HG03060 (cell line): ENCODE measurements around the gene SMIM41.

Source experiments
- ATAC-seq: cut with Tn5 transposase; IDR thresholded peaks from one replicate; pipeline ENCODE4 v1.9.1; 2021; ENCODE audit warnings: low read depth, moderate number of reproducible peaks; ENCODE audit not compliant: unreplicated experiment

The SMIM41 gene

DNA sequence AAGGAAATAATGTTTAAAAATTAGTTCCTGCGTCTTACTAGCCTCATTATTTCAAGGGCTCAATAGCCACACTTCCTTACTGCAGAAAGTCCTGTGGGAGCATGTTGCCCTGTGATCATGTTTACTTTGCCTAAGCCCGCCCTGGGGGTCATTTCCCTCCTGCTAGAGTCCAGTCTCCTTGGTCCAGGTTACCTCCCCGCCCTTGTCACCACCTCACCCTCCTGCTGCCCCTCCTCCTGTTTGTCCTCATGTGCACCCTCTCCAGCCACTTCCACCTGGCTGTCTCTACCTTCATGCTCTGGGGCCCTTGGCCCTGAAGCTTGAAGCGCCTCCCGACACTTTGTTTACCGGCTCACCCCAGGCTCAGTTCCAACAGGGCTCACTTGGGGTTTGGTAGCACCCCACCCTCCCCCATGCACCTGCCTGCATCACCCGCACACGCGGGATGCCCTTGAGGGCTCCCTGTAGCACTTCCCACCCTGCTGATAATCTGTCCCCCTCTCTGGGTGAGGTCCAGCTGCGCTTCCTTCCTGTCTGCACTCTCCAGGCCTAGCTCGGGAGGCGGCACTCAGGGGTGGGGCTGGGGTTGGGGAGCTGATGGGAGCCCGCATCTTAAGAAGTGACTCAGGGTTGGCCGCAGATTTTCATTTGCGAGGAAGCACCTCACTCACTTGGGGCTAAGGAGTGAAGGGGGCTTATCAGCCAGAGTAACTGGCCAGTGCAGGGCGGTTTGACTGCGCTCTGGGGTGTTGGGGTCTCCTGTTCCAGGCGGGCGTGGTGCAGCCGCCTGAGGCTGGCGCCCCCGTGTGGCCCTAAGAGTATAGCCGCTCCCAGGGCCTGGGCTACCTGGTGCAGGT lies 40.1 kb downstream of the SMIM41 start:
- ATAC-seq: no peak

DNA sequence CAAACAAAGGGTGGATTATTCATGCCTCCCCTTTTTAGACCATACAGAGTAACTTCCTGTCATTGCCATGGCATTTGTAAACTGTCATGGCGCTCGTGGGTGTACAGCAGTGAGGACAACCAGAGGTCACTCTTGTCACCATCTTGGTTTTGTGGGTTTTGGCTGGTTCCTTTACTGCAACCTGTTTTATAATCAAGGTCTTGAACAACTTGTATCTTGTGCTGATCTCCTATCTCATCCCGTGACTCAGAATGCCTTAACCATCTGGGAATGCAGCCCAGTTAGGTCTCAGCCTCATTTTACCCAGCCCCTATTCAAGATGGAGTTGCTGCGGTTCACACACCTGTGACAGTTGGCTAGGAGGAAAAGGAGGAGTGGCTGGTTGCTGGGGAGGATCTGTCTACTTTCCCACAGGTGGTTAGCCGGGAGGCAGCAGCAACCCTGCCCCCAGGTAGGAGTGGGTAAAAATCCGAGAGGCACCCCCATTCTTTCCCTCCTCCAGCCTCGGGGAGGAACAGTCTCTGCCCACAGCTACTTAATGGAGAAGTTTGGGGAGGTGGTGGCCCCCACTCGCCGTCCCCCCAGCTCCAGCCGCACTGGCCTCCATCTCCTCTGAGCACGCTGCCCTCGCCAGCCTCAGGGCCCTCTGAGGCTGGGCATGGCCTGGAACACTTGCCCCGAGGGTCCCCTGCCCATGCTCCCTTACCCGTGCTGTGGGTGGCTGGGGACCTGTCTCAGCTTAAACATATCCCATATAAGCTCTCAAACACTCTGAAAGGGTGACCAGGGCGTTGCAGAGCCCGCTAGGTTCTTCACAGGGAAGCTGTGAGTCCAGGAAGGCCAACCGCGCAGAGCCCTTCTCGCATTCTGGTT lies 41.7 kb downstream of the SMIM41 start:
- no peak for ATAC-seq

DNA sequence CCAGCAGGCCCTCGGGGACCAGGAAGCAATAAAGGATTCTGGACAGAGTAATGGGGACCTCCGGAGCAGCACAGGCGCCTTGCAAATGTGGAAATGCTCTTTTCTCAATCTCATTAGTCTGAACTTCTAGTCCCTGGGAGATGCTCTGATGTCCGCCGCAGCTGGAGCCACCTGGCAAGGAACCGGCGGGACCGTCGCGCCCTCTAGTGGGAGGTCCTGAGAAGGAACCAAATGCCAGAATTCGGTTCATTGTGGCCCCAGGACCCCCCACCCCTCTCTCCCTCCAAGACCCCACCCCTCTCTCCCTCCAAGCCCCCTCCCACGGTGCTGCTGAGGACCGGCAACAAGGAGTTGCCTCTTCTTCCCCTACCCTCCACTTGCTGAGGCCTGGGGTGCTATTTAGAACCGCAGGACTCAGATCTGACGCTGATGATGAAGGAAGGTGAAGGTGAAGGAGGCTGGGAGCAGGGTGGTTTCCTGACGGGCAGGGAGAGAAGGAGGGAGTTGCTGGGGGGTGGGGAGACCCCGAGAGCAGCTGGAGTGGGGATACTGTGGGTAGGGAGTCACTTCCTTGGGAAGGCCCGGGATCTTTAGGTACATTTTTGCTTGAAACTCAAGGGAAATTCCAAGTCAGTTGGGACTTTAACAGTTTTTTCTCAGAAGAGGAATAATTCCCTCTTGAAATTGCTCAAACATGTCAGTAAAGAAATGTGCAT lies 42.5 kb downstream of the SMIM41 start:
- no peak for ATAC-seq

DNA sequence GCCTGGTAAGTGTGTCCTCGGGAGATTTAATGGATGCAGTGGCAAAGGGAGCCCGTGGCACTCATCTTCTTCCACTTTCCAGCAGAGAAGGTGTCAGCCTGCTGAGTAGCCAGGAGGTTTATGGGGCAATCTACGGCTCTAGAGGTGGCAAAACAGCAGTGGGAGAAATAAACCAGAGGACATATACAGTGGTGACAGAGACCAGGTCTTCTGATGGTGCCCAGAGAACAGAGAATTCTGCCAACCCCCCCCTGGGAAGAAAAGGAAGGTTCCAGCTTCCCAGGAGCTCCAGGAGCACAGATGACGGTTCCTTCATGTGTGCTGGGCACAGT lies 43.0 kb downstream of the SMIM41 start:
- no peak for ATAC-seq

DNA sequence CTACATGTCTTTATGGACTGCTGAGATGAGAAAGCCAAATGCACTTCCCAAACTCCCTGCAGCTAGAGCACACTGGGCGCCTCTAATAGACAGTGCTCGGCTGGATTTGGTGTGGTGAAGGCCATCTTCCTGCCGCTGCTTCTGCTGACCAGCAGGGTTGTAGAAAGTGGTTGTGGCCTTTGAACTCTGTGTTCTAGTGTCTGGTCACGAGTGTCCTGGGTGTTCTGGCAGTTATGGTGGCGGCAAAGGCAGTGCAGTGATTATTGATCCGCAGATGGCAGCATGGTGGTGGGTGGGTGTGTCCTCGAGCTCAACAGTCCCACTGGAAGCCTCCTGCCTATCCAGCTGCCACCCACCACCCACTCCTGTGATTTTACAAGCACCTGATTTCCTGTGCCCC lies 43.4 kb downstream of the SMIM41 start:
- ATAC-seq: no peak

DNA sequence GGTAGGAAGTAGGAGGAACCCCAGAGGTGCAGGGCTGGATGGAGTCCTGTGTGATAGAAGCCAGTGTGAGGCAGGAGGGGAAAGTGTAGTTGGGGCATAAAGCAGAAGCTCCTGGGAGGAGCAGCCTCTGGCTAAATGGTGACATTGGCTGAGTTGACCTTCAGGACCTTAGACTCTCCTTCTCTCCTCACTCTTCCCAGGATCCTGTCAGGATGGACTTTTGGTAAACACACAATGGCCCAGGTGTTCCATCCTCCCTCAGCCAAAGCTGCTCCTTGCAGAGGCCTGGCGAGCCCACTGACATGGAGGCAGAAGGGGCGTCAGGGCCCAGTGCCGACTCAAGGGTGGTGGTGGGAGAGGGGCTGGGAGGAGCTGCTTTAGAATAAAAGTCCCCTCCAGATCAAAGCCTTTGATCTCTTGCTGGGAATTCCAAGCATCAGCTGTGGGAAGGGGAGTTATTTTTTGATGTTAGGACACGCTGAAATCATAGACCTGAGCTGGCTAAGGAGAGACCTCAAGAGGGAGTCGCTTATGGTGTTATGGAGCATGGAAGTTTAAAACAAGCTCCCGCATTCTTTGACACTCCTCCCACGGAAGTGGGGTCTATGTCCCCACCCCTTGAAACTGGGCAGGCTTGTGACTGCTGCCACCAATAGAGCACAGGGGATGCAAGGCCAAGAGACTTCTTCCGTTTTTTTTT lies 44.1 kb downstream of the SMIM41 start:
- no peak for ATAC-seq

DNA sequence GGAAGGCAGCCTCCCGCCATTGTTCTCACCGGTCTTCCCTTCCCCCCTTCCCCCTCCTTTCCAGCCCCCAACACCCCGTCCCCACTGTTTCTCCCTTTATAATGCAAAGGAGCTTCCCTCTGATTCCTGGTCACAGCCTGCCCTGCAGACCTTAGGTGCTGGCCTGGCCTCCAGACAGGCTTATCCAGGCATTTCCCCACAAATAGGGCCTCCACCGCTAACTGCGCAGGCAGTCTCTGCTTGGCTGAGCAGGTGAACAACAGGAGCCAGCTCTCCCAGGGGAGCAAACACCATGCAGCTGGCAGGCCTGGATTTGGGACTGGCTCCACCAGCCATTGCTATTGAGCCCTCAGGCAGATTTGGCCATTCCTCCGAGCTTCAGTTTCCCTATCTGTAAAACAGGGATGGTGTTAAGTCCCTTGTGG lies 46.0 kb downstream of the SMIM41 start:
- ATAC-seq: no peak

DNA sequence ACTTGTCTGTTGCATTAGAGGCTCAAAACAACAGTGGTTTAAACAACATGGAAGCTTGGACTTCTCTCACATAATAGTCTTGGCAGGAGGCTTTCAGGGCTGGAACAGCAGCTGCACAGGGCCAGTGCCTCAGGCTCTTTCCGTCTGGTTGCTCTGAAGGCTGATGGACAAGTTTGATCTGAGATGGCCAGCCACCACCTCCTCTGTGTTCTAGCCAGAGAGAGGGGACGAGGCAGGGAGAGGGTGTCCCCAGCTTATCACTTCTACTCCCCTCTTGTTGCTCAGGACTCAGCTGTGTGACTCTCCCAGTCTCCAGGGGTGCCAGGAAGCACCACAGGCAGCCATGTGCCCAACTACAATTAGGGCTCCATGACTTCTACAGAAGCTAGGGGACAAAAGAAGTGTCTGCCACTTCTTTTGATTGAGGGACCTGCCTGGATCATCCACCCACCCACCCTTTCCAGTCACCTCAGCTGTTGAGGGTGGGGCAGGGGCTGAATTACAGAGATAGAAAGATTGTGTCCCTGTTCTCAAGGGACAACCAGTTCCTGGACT lies 46.6 kb downstream of the SMIM41 start:
- ATAC-seq: no peak

DNA sequence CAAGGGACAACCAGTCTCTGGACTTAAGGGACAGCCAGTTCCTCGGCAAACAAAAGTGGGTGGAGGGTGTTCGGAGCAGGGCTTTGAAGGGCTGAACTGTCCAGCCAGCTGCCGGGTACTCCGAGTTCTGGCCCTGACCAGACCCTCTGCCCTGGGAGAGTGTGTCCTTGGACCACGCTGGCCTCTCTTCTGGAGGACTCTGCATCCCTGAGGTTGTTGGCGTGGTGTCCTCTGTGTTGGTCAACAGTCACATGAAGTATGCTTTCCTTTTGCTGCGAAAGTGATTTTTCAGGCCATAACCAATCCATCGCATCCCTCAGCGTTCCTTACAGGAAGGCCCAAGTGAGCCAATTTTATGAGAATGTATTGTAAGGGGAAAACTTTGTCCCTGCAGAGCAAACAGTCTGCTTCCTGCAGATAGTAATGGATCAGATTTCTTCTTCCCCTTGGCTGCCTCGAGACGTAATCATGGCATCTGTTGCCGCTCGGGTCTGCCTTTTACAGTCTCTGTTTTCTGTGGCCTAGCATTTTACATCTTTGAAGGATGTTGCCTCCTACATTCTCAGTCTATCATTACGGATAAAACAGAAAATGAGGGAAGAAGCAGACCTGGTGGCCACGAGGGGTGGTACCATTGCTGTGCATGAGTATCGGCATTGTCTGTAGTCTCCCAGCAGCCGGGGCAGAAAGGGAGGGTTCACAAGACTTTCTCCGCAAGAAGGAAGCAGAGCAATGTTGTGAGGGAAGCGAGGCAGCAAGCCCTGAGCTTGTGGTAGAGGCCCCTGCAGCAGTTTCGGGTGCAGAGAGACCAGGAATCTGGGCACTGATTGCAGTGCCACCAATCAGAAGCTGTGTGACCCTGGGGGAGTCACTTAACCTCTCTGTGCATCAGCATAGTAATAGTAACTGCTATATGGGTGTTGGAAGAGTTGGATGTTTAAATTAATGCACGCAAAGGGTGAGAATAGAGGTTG lies 47.4 kb downstream of the SMIM41 start:
- ATAC-seq: no peak

DNA sequence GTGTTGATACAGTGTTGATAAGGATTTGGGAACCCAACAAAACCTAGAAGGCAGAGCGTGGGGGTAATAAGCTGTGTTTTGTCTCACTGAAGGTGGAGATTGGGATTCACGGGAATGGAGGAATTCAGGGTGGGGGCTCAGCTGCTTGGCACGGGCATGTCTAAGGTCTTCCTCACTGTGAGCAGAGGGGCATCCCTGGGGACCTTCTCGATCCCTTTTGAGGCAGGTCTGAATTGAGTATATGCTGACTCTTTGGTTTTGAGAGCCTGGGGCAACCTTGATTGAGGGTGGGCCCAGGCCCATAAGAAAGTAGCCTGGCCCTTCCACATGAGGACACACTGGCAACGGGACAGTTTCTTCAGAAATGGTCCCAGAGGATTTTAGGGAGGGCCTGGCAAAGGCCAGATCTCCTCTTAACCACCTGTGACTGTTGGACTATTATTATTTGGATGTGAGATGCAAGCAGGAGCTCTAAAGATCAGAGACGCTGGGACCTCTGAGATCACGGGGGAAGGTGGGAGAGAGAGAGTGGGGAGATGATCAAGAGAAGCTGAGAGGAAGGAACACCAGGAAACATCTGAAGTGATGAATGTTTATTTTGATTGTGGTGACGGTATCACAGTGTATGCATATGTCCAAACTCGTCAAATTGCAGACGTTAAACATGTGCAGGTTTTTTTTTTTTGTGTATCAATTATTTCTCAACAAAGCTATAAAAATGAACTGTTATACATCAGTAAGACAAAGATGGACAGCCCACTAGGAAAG lies 48.4 kb downstream of the SMIM41 start:
- no peak for ATAC-seq

DNA sequence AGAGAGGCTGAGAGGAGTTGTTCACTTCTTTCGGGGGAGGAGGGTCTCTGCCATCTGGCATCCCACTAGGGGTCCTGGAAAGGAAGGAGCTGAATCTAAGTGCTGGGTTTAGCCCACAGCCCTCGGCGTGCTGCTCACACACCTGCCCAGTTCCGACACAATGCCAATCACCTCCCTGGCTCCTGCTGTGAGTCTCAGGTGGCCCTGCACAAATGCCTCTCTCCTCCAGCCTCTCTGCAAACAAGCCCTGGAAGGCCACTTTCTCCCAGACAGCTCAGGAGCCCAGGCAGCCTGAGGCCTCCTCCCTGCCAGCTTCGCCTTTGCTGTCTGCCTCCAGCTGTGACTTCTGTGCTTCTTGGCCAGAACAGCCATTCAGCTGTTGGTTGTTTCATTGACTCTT lies 51.2 kb downstream of the SMIM41 start:
- ATAC-seq: no peak

DNA sequence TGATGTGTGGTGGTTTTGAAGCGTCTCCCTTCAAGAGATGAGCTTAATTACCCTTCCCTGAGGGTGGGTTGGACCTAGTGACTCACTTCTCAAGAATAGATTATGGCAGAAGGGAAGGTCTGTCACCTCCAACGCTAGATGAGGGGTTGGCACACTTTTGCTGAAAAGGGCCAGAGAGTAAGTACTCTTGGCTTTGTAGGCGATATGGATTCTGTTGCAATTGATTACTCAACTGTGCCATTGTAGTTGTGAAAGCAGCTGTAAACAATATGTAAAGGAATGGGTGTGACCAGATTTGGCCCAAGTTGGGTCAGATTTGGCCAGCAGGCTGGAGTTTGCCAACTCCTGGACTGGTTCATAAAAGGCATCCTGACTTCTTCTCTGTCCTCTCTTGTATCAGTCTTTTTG lies 53.3 kb downstream of the SMIM41 start:
- ATAC-seq: no peak

DNA sequence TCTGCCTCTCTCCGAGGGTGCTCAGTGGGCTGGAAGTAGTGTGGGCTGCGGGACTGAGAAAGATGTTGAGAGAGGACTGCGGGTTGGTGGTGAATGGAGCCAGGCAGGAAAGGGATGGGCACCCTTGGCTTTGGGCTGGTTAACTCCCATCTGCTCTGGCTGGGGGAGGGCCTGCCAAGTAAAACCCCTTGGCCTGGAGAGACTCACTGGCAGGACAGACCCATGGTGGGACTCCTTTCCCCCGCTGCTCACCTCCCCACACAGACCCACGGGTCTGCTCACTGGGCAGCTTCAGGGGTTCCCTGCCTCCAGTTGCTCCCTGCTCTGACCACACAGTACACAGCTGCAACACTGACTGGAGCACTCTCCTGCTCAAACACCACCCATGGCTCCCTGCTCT lies 58.2 kb downstream of the SMIM41 start:
- ATAC-seq: no peak

DNA sequence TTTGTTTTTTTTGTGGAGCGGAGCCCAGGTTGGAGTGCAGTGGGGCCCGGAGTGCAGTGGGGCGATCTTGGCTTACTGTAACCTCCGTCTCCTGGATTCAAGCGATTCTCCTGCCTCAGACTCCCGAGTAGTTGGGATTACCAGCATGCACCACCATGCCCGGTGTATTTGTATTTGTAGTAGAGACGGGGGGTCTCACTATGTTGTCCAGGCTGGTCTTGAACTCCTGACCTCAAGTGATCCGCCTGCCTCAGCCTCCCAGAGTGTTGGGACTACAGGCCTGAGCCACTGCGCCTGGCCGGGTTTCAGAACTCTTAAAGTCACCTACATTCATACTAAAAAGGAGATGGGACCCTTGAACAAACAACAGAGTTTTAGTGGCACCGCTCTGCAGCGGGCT lies 59.6 kb downstream of the SMIM41 start:
- no peak for ATAC-seq

DNA sequence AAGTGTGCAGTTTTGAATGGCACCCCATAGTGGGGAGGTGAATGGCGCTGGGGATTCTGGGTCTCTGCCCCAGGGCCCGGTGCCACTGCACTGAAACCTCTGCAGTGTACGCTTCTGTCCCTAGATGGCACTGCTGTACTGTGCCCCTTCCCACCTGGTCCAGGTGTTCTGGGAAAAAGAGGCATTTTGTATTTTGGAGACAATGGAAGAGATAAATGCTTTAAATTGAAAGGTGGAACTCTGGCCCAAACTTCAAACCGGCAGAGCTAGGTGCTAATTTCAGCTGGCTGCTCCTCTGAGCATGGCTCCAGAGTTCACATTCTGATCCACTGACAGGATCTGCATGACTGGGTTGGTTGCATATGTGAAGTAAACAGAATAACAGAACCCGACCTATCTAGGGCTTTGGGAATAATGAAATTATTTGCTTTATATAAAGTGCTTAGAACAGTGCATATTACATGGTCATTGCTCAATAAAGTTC lies 60.1 kb downstream of the SMIM41 start:
- no peak for ATAC-seq

DNA sequence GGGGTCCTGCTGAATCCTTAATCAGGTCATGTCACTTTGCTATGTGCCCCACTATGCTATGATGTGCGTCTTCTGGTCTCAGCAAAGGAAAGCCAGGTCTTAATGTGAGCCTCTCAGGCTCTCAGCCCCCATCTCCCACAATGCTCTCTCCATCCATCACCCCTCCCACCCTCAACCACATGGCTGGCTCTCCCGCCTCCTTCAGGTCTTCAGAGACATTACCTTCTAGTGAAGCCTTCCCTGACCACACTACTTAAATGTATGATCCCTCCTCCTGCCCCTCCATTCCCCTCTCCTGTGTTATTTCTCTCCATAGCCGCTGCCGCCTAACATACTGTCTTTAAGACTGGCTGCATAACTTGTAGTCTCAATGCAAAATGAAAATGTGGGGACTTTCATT lies 61.8 kb downstream of the SMIM41 start:
- no peak for ATAC-seq

DNA sequence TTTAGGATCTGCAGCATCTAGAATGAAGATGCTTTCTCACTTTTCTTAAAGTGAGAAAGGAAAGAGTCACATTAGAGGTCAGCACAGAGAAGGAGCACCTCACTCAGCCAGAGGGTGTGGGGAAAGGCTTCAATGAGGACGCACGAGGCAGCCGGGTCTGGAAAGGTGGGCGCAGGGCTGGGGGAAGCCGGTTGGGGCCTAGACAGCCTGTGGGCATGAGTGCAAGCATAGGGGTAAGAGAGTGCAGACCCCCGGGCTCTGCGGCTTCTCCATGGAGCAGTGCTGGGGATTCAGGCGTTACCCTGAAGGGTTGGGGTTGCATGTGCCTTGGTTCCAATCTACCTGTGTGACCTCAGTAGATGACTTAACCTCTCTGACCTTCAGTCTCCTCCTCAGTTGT lies 62.4 kb downstream of the SMIM41 start:
- no peak for ATAC-seq

DNA sequence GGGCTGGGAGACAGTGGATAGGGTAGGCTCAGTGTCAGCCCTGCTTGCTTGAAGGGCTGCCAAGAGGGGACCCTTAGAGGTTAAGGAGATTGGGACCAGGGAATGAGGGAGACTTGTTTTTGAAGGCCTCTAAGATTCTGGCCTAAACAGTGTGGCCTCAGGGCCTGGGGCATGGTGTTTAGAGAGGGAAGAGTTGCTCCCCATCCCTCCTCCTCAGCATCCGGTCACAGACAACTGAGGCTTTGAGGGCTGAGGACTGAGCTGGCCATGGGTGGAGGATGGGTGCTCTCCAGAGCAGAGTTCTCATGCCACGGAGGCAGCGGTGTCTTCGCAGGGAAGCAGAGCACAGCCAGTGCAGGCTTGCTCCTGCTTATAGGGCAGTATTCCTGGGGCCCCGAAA lies 62.9 kb downstream of the SMIM41 start:
- no peak for ATAC-seq
